Fibroblast of lung (primary cell): ENCODE data around the gene CEP152. TPM values are rescaled to one million over a fixed set of nuclear protein-coding genes. Genes with fewer than 3 reads are reported as not detected.
A peak's percentile ranks its signal among the peaks of the same experiment; 100 is the strongest.

Source experiments
- DNase-seq, 2 donors: peaks; one replicate each; pipeline versions ENCODE4 v3.0.0 to v3.0.0-alpha.2; 2010; ENCODE audit warnings: low read depth in 2 of 2
- H2AFZ ChIP-seq: 2 replicates; pipeline ENCODE4 v1.5.1; 2012; ENCODE audit warnings: low read length, control low read depth, inconsistent platforms
- H3K27ac ChIP-seq: 2 replicates; pipeline ENCODE4 v1.5.1; 2011; ENCODE audit warnings: low read length, control low read depth; ENCODE audit not compliant: insufficient read depth
- H3K27me3 ChIP-seq: 2 replicates; pipeline ENCODE4 v1.5.1; 2011; ENCODE audit warnings: mild to moderate bottlenecking, low read length; ENCODE audit not compliant: control insufficient read depth, insufficient read depth
- H3K36me3 ChIP-seq: 2 replicates; pipeline ENCODE4 v1.5.1; 2011; ENCODE audit warnings: low read length; ENCODE audit not compliant: control insufficient read depth, insufficient read depth
- H3K4me1 ChIP-seq: 2 replicates; pipeline ENCODE4 v1.5.1; 2011; ENCODE audit warnings: low read length; ENCODE audit not compliant: control insufficient read depth, insufficient read depth; ENCODE audit errors: extremely low read depth
- H3K4me2 ChIP-seq: 2 replicates; pipeline ENCODE4 v1.5.1; 2011; ENCODE audit warnings: low read length, control low read depth; ENCODE audit not compliant: insufficient read depth; ENCODE audit errors: extremely low read depth
- H3K4me3 ChIP-seq, 4 experiments: fragments of 200-600 bp in 1 of 4; sonication (generic) in 1 of 4; replicated peaks in 1 of 4; 2 replicates each; pipeline ENCODE4 v1.5.1; 2011 to 2016; ENCODE audit warnings: low read length in 4 of 4, low read depth in 3 of 4, mild to moderate bottlenecking in 3 of 4, control low read depth in 2 of 4, inconsistent platforms in 1 of 4, mixed read lengths in 1 of 4; ENCODE audit not compliant: insufficient read depth in 1 of 4; ENCODE audit errors: control extremely low read depth in 1 of 4
- H3K79me2 ChIP-seq: 2 replicates; pipeline ENCODE4 v1.5.1; 2012; ENCODE audit warnings: mild to moderate bottlenecking, low read length, inconsistent platforms; ENCODE audit not compliant: control insufficient read depth, insufficient read depth
- H3K9ac ChIP-seq: 2 replicates; pipeline ENCODE4 v1.5.1; 2011; ENCODE audit warnings: mild to moderate bottlenecking, low read length, control low read depth; ENCODE audit not compliant: insufficient read depth
- H3K9me3 ChIP-seq: 2 replicates; pipeline ENCODE4 v1.5.1; 2012; ENCODE audit warnings: low read depth, low read length; ENCODE audit not compliant: control insufficient read depth, insufficient read depth
- H4K20me1 ChIP-seq: 2 replicates; pipeline ENCODE4 v1.5.1; 2011; ENCODE audit warnings: low read length; ENCODE audit not compliant: control insufficient read depth, insufficient read depth; ENCODE audit errors: extremely low read depth
- CTCF ChIP-seq, 2 donors: IDR thresholded peaks in 1 of 2; conservative IDR thresholded peaks in 1 of 2; 1 replicate in 1 of 2; 2 replicates in 1 of 2; pipeline ENCODE4 v1.5.1; 2011 to 2012; ENCODE audit warnings: low read length in 2 of 2, control low read depth in 1 of 2, inconsistent platforms in 1 of 2, low read depth in 1 of 2, mild to moderate bottlenecking in 1 of 2
- EZH2 ChIP-seq: IDR thresholded peaks from 2 replicates; pipeline ENCODE4 v1.5.1; 2012; ENCODE audit warnings: low read length, control low read depth, mild to moderate bottlenecking; ENCODE audit errors: missing control alignments
- polyA plus RNA-seq, 2 donors: library from polyadenylated mRNA; depleted of rRNA in 1 of 2; stranded (reverse) in 1 of 2; unstranded in 1 of 2; fragments of >200 nt; gene quantifications; 2 replicates each; pipeline ENCODE4 v1.2.1, GENCODE V29; 2011 to 2012; ENCODE audit warnings: missing spikeins in 1 of 2
- total RNA-seq: library from RNA; depleted of rRNA; stranded (reverse); fragments of >200 nt; gene quantifications from 2 replicates; pipeline ENCODE4 v1.2.1, GENCODE V29; 2014

CEP152 gene
- total and polyA plus RNA-seq, 2 donors (not counting 1 experiment from before 2014, with no cell fraction given): 0.72 to 7.8 TPM

DNA sequence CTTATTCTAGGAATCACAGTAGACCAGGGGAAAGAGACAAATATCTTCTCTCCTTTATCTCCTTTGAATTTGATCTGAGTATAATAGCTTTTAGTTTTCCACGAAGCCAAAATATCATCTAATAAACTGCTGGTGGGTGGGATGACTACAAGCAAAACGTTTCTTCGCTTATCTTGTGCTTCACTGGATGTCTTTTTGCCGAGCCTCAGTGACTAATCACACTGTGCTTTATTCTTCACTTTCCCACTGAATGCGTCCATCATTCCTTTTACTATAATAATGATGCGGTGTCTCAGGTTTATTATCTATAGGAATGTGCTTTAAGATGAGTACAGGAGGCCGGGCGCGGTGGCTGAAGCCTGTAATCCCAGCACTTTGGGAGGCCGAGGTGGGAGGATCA, 32.5 kb downstream of the CEP152 start:
- H3K27ac ChIP-seq: no peak overlapping the region
- no peaks in the 10 kb centered on the region for H3K79me2 ChIP-seq
- H3K4me2 ChIP-seq: no peak overlapping the region
- no peaks in the 10 kb centered on the region for H3K4me1 ChIP-seq
- H3K9me3 ChIP-seq: no peaks in the 10 kb centered on the region
- H3K4me3 ChIP-seq: no peak overlapping the region
- H2AFZ ChIP-seq: no peak overlapping the region
- H4K20me1 ChIP-seq: no peaks in the 10 kb centered on the region
- peaks cover 3% of the 10 kb centered on the region for H3K36me3 ChIP-seq
- TF ChIP-seq CTCF (conservative IDR thresholded peaks at IDR 0.05 in 1 of 2, IDR thresholded peaks at IDR 0.05 in 1 of 2; ENCODE audit: low read depth in 1 of 2, low read length in 2 of 2): no peak
- DNase-seq: peak in 1 of 2 donors; percentile 52
- H3K27me3 ChIP-seq: no peaks in the 10 kb centered on the region
- no peak overlapping the region for H3K9ac ChIP-seq

DNA sequence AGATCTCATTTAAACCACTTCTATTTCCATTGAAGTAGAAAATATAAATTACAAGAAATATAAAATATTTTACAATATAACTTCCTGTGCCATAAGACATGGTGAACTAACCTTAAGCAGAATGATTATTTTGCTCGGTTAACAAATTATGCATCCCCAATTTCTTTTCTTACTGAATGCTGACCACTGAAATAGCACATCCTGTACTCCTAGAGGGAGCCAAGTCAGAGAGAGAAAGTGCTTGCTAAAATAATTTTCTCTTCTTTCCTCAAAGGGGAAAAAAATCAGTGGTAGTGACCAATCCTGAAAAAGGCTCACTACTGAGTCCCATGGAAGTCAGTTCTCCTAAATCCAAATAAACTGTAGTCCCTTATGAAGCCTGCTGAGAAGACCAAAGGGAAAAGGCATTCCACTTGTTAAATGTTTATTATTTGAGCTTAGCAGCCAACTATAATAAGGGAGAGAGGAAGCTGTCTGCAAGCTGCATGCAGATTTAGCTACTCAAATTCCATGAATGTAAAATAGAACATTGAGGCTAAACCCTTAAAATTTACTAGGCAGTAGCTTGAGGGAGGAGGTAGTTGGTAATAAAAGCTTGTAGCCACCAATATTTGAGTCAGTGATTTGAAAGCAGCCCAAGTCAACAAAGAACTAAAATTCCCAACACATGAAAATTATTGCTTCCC, 33.1 kb downstream of the CEP152 start:
- DNase-seq: peak in 1 of 2 donors; percentile 32
- no peaks in the 10 kb centered on the region for H3K9me3 ChIP-seq
- no peak overlapping the region for H3K4me2 ChIP-seq
- TF ChIP-seq EZH2 (no peak), CTCF (conservative IDR thresholded peaks at IDR 0.05 in 1 of 2, IDR thresholded peaks at IDR 0.05 in 1 of 2; ENCODE audit: low read depth in 1 of 2, low read length in 2 of 2) (no peak)
- H3K27me3 ChIP-seq: no peaks in the 10 kb centered on the region
- H3K79me2 ChIP-seq: no peaks in the 10 kb centered on the region
- no peak overlapping the region for H2AFZ ChIP-seq
- H3K4me1 ChIP-seq: no peaks in the 10 kb centered on the region
- H3K9ac ChIP-seq: no peak overlapping the region
- H3K36me3 ChIP-seq: peaks cover 3% of the 10 kb centered on the region
- H3K4me3 ChIP-seq: no peak overlapping the region
- no peak overlapping the region for H3K27ac ChIP-seq
- H4K20me1 ChIP-seq: no peaks in the 10 kb centered on the region

- Histone ChIP-seq H3K27me3 (no peaks in the 10 kb centered on the region), H3K4me3 (no peak overlapping the region), H3K36me3 (no peaks in the 10 kb centered on the region), H4K20me1 (no peaks in the 10 kb centered on the region), H3K9ac (no peak overlapping the region), H2AFZ (no peak overlapping the region), H3K4me2 (no peak overlapping the region), H3K27ac (no peak overlapping the region), H3K79me2 (no peaks in the 10 kb centered on the region), H3K4me1 (no peaks in the 10 kb centered on the region), H3K9me3 (no peaks in the 10 kb centered on the region)
- no peak for DNase-seq
- TF ChIP-seq CTCF (conservative IDR thresholded peaks at IDR 0.05 in 1 of 2, IDR thresholded peaks at IDR 0.05 in 1 of 2; ENCODE audit: low read depth in 1 of 2, low read length in 2 of 2) (no peak), EZH2 (no peak)
These were observed 35.3 kb downstream of the CEP152 start for GRCh38 chr15:48775546-48775945.
